ENCODE results near the gene MMP17.

DNA sequence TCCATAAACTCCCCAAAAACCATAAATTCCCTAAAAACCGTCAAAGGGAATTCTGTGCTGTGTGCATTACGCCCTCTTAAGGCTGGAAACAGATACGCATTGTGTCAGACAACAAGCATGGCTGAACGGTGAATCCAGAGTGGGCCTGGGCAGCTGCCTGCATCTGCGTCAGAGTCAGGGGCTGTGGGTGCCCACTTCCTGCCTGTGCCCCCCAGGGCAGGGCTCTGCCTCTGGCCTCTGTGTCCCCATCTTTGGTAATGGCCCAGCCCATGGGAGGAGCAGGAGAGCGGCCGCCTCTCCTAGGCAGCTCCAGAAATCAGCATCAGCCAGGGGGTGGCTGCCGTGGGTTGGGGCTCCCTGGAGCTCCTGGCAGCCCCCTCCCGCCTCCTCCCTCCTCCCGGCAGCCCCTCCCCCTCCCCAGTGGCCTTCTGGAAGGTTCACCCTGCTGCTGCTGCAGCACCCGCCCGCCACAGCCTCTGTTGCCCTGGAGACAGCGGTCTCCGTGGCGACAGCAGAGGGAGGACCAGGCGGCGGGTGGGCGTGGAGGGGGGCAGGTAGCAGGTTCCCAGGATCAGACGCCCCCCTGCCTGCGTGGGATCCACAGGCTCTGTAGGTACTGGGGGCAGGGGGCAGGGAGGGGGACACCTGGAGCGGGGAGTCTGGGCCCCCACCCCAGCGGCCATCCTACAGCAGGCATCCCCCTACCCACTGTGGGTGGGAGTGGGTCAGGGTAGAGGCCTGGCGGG lies 5.9 kb downstream of the MMP17 start:
- TF ChIP-seq, protein P1, sequence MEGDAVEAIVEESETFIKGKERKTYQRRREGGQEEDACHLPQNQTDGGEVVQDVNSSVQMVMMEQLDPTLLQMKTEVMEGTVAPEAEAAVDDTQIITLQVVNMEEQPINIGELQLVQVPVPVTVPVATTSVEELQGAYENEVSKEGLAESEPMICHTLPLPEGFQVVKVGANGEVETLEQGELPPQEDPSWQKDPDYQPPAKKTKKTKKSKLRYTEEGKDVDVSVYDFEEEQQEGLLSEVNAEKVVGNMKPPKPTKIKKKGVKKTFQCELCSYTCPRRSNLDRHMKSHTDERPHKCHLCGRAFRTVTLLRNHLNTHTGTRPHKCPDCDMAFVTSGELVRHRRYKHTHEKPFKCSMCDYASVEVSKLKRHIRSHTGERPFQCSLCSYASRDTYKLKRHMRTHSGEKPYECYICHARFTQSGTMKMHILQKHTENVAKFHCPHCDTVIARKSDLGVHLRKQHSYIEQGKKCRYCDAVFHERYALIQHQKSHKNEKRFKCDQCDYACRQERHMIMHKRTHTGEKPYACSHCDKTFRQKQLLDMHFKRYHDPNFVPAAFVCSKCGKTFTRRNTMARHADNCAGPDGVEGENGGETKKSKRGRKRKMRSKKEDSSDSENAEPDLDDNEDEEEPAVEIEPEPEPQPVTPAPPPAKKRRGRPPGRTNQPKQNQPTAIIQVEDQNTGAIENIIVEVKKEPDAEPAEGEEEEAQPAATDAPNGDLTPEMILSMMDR (IDR thresholded peaks at IDR 0.05; ENCODE audit: low read depth, low read length, missing input control), result no peak
- TF ChIP-seq TAF1 (conservative IDR thresholded peaks at IDR 0.05) (no peak), RXRA (IDR thresholded peaks at IDR 0.05) (no peak)
- TF ChIP-seq, protein P2, sequence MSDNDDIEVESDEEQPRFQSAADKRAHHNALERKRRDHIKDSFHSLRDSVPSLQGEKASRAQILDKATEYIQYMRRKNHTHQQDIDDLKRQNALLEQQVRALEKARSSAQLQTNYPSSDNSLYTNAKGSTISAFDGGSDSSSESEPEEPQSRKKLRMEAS (IDR thresholded peaks at IDR 0.05), result no peak
